H9 (cell line): Measurements from ENCODE around the gene ST6GALNAC6. TPM values are rescaled to one million over a fixed set of nuclear protein-coding genes. Genes with fewer than 3 reads are reported as not detected.

Experiments used
- DNase-seq: peaks from one replicate; pipeline ENCODE4 v3.0.0-alpha.2; 2017
- H2AFZ ChIP-seq: one replicate; pipeline ENCODE4 v1.6.1; 2013; ENCODE audit warnings: mild to moderate bottlenecking, low read length, control low read depth, moderate library complexity
- H2AK5ac ChIP-seq: 2 replicates; pipeline ENCODE4 v1.6.1; 2013; ENCODE audit warnings: low read length, control low read depth, mixed read lengths; ENCODE audit not compliant: insufficient read length
- H2BK120ac ChIP-seq: one replicate; pipeline ENCODE4 v1.6.1; 2013; ENCODE audit warnings: low read depth, mild to moderate bottlenecking, low read length, control low read depth, inconsistent platforms; ENCODE audit not compliant: poor library complexity, severe bottlenecking
- H2BK12ac ChIP-seq: 2 replicates; pipeline ENCODE4 v1.6.1; 2013; ENCODE audit warnings: low read length, control low read depth, mixed read lengths, low read depth; ENCODE audit not compliant: insufficient read length
- H2BK15ac ChIP-seq: 2 replicates; pipeline ENCODE4 v1.6.1; 2013; ENCODE audit warnings: low read depth, low read length, control low read depth
- H2BK20ac ChIP-seq: one replicate; pipeline ENCODE4 v1.6.1; 2013; ENCODE audit warnings: low read depth, mild to moderate bottlenecking, low read length, control low read depth, inconsistent platforms; ENCODE audit not compliant: poor library complexity, severe bottlenecking
- H2BK5ac ChIP-seq: 2 replicates; pipeline ENCODE4 v1.6.1; 2013; ENCODE audit warnings: low read length, control low read depth, mixed read lengths; ENCODE audit not compliant: insufficient read length
- H3K14ac ChIP-seq: 2 replicates; pipeline ENCODE4 v1.6.1; 2013; ENCODE audit warnings: low read length, control low read depth; ENCODE audit not compliant: insufficient read depth
- H3K18ac ChIP-seq: 2 replicates; pipeline ENCODE4 v1.6.1; 2013; ENCODE audit warnings: low read depth, mild to moderate bottlenecking, mixed read lengths, low read length, control low read depth; ENCODE audit not compliant: insufficient read length
- H3K23ac ChIP-seq: 2 replicates; pipeline ENCODE4 v1.6.1; 2013; ENCODE audit warnings: low read length, control low read depth, mixed read lengths, low read depth; ENCODE audit not compliant: insufficient read length
- H3K23me2 ChIP-seq: 2 replicates; pipeline ENCODE4 v1.6.1; 2013; ENCODE audit warnings: low read depth, mild to moderate bottlenecking, mixed read lengths, low read length, control low read depth; ENCODE audit not compliant: insufficient read length, poor library complexity, severe bottlenecking
- H3K27ac ChIP-seq: 2 replicates; pipeline ENCODE4 v1.5.1; 2013; ENCODE audit warnings: low read length, control low read depth, mixed read lengths, low read depth; ENCODE audit not compliant: insufficient read length
- H3K27me3 ChIP-seq: 2 replicates; pipeline ENCODE4 v1.6.1; 2013; ENCODE audit warnings: low read length, control low read depth, inconsistent platforms; ENCODE audit not compliant: insufficient read depth
- H3K4ac ChIP-seq: 2 replicates; pipeline ENCODE4 v1.6.1; 2013; ENCODE audit warnings: low read depth, mild to moderate bottlenecking, control low read depth, inconsistent platforms, low read length, moderate library complexity
- H3K4me1 ChIP-seq: 2 replicates; pipeline ENCODE4 v1.6.1; 2013; ENCODE audit warnings: low read length, control low read depth, inconsistent platforms; ENCODE audit not compliant: insufficient read depth
- H3K4me2 ChIP-seq: 2 replicates; pipeline ENCODE4 v1.6.1; 2013; ENCODE audit warnings: low read length, control low read depth, mixed read lengths; ENCODE audit not compliant: insufficient read length, insufficient read depth
- H3K56ac ChIP-seq: 2 replicates; pipeline ENCODE4 v1.6.1; 2013; ENCODE audit warnings: low read depth, mild to moderate bottlenecking, mixed read lengths, low read length, control low read depth; ENCODE audit not compliant: insufficient read length
- H3K79me1 ChIP-seq: 2 replicates; pipeline ENCODE4 v1.6.1; 2013; ENCODE audit warnings: low read depth, mild to moderate bottlenecking, moderate library complexity, low read length, control low read depth, inconsistent platforms; ENCODE audit not compliant: insufficient read depth, poor library complexity, severe bottlenecking
- H3K79me2 ChIP-seq: 2 replicates; pipeline ENCODE4 v1.6.1; 2013; ENCODE audit warnings: low read length, control low read depth, inconsistent platforms; ENCODE audit not compliant: insufficient read depth
- H3K9ac ChIP-seq: 2 replicates; pipeline ENCODE4 v1.6.1; 2013; ENCODE audit warnings: low read length, control low read depth, mixed read lengths; ENCODE audit not compliant: insufficient read length; ENCODE audit errors: extremely low read depth
- H3K9me3 ChIP-seq: one replicate; pipeline ENCODE4 v1.6.1; 2013; ENCODE audit warnings: low read depth, low read length, inconsistent platforms; ENCODE audit not compliant: control insufficient read depth
- H3T11ph ChIP-seq: one replicate; pipeline ENCODE4 v1.6.1; 2013; ENCODE audit warnings: mild to moderate bottlenecking, low read length, control low read depth, inconsistent platforms
- H4K20me1 ChIP-seq: one replicate; pipeline ENCODE4 v1.6.1; 2013; ENCODE audit not compliant: control insufficient read depth, insufficient read length, insufficient read depth
- H4K5ac ChIP-seq: 2 replicates; pipeline ENCODE4 v1.6.1; 2013; ENCODE audit warnings: low read depth, mild to moderate bottlenecking, mixed read lengths, low read length, control low read depth; ENCODE audit not compliant: insufficient read length
- H4K8ac ChIP-seq: replicated peaks from 2 replicates; pipeline ENCODE4 v1.6.1; 2013; ENCODE audit warnings: low read length, control low read depth, mixed read lengths, low read depth; ENCODE audit not compliant: insufficient read length
- H4K91ac ChIP-seq: 2 replicates; pipeline ENCODE4 v1.6.1; 2013; ENCODE audit warnings: low read depth, mild to moderate bottlenecking, moderate library complexity, mixed read lengths, low read length, control low read depth; ENCODE audit not compliant: insufficient read length
- H3K27ac Mint-ChIP-seq, 3 experiments: 2 replicates in 2 of 3; 3 replicates in 1 of 3; pipeline ENCODE4 v1.8.0; 2020 to 2021; ENCODE audit warnings: mixed read lengths in 3 of 3, mild to moderate bottlenecking in 1 of 3, moderate library complexity in 1 of 3
- H3K27me3 Mint-ChIP-seq: 2 replicates; pipeline ENCODE4 v1.8.0; 2021; ENCODE audit warnings: low read depth, mild to moderate bottlenecking, moderate library complexity, mixed read lengths
- H3K36me3 Mint-ChIP-seq, 3 experiments: 2 replicates in 2 of 3; 3 replicates in 1 of 3; pipeline ENCODE4 v1.8.0; 2020 to 2021; ENCODE audit warnings: low read depth in 3 of 3, mixed read lengths in 3 of 3; ENCODE audit not compliant: insufficient read depth in 1 of 3
- H3K4me1 Mint-ChIP-seq, 2 experiments: 2 replicates each; pipeline ENCODE4 v1.8.0; 2020; ENCODE audit warnings: mixed read lengths in 2 of 2
- H3K4me3 Mint-ChIP-seq, 2 experiments: 2 replicates in 1 of 2; 3 replicates in 1 of 2; pipeline ENCODE4 v1.8.0; 2020 to 2021; ENCODE audit warnings: mild to moderate bottlenecking in 2 of 2, mixed read lengths in 2 of 2, moderate library complexity in 1 of 2
- H3K9me3 Mint-ChIP-seq, 2 experiments: 2 replicates in 1 of 2; 3 replicates in 1 of 2; pipeline ENCODE4 v1.8.0; 2020; ENCODE audit warnings: mild to moderate bottlenecking in 2 of 2, mixed read lengths in 2 of 2, moderate library complexity in 1 of 2
- CTCF ChIP-seq: fragments of 200-600 bp; sonication (generic); conservative IDR thresholded peaks from 3 replicates; pipeline ENCODE4 v1.8.0; 2021; ENCODE audit warnings: antibody characterized with exemption, mild to moderate bottlenecking
- WGBS: extraction: QIAGEN DNeasy Blood & Tissue Kit; methylation state at CpG from one replicate; pipeline ENCODE4 v1.1.7; 2013; ENCODE audit warnings: missing lambda C conversion rate, low lambda C conversion rate, mixed read lengths; ENCODE audit not compliant: insufficient read length; ENCODE audit errors: extremely low coverage; 5-methylcytosine and 5-hydroxymethylcytosine counted together
- total RNA-seq: library from RNA; stranded (reverse); gene quantifications from 2 replicates; pipeline ENCODE4 v1.2.1, GENCODE V29; 2021

Gene ST6GALNAC6
- total RNA-seq, 1 experiment from 2014 or later = 29.8 TPM

- Histone ChIP-seq H2BK20ac (no peak overlapping the region), H2AFZ (no peak overlapping the region), H3K9me3 (no peaks in the 10 kb centered on the region), H3K23me2 (peaks cover 5% of the 10 kb centered on the region), H4K5ac (no peak overlapping the region), H3K23ac (no peak overlapping the region), H3K79me1 (no peaks in the 10 kb centered on the region), H3K14ac (no peak overlapping the region), H2BK15ac (no peak overlapping the region), H3K56ac (no peak overlapping the region), H4K8ac (no peak overlapping the region), H3K18ac (no peak overlapping the region), H2AK5ac (no peak overlapping the region), H3K79me2 (no peaks in the 10 kb centered on the region), H3K4me2 (no peak overlapping the region), H2BK5ac (no peak overlapping the region), H3K4me1 (peaks cover 2% of the 10 kb centered on the region; the same call in 1 of the 2 replicates), H4K20me1 (peaks cover 2% of the 10 kb centered on the region), H2BK12ac (no peak overlapping the region), H3K27ac (no peak overlapping the region), H3T11ph (no peak overlapping the region), H2BK120ac (no peak overlapping the region), H4K91ac (no peak overlapping the region), H3K27me3 (peaks cover 2% of the 10 kb centered on the region; the same call in 1 of the 2 replicates), H3K4ac (no peak overlapping the region), H3K9ac (no peak overlapping the region)
- Mint-ChIP-seq H3K4me1 (peaks cover 7 to 11% of the 10 kb centered on the region in 2 experiments), H3K27me3 (peaks cover 9% of the 10 kb centered on the region), H3K36me3 (peaks cover 9 to 19% (median 9%) of the 10 kb centered on the region in 3 experiments), H3K9me3 (no peaks in the 10 kb centered on the region), H3K4me3 (no peak overlapping the region), H3K27ac (no peak overlapping the region)
- WGBS = no CpG with 5 or more reads among the region's 31 CpGs
- no peak for DNase-seq
- no peak for TF ChIP-seq CTCF
These were observed 12.9 kb upstream of the ST6GALNAC6 start for GRCh38 chr9:127912296-127912695.
